ENCODE data around the gene MRAS. TPM values are rescaled to one million over a fixed set of nuclear protein-coding genes. Genes with fewer than 3 reads are reported as not detected.

Gene MRAS
- total and polyA plus RNA-seq, 2 of the 4 experiments (the other 2 are of a cell fraction), result 59.3 to 60.6 TPM

GRCh38 chr3:138366006-138366759, 17.8 kb downstream of the MRAS start:
- Histone ChIP-seq H3K9ac (ENCODE audit: low read depth, low read length) (no peak overlapping the region), H3K9me3 (ENCODE audit: control insufficient read depth, insufficient read depth, low read length) (no peaks in the 10 kb centered on the region), H2BK15ac (ENCODE audit: low read depth, low read length) (no peak overlapping the region), H4K5ac (ENCODE audit: low read depth, low read length) (no peak overlapping the region), H2AK9ac (replicated peaks; ENCODE audit: low read depth, low read length, poor library complexity) (no peak overlapping the region), H4K20me1 (ENCODE audit: insufficient read depth, low read length) (peaks cover 16% of the 10 kb centered on the region), H3K79me1 (ENCODE audit: low read depth in 1 of 2, low read length in 2 of 2) (peaks cover 11 to 39% of the 10 kb centered on the region in 2 experiments), H3K27ac (ENCODE audit: insufficient read depth, low read length) (no peak overlapping the region), H3K4me2 (ENCODE audit: low read depth, low read length) (no peak overlapping the region), H2BK20ac (ENCODE audit: low read depth, low read length) (no peak overlapping the region), H3K9me1 (ENCODE audit: insufficient read depth, low read length) (peaks cover 16% of the 10 kb centered on the region; the same call in 1 of the 2 replicates), H2BK5ac (ENCODE audit: low read depth, low read length, poor library complexity, severe bottlenecking) (no peak overlapping the region), H3K23ac (ENCODE audit: low read depth, low read length) (no peak overlapping the region), H3K56ac (ENCODE audit: extremely low read depth, insufficient read depth, low read length) (no peak overlapping the region), H3K36me3 (ENCODE audit: control insufficient read depth, insufficient read depth, low read length) (no peaks in the 10 kb centered on the region), H2AFZ (replicated peaks; ENCODE audit: low read length, poor library complexity) (no peak overlapping the region), H4K91ac (ENCODE audit: insufficient read depth, low read depth, low read length) (no peak overlapping the region), H2AK5ac (ENCODE audit: low read depth, low read length) (no peak overlapping the region), H4K8ac (ENCODE audit: low read depth in 2 of 2, low read length in 2 of 2) (no peak overlapping the region), H3K4ac (ENCODE audit: low read depth, low read length) (no peak overlapping the region), H2BK120ac (ENCODE audit: low read depth, low read length) (no peak overlapping the region), H3K18ac (ENCODE audit: low read depth, low read length) (no peak overlapping the region), H3K4me3 (ENCODE audit: insufficient read depth, low read depth, low read length) (no peak overlapping the region), H3K14ac (replicated peaks; ENCODE audit: low read depth, low read length) (no peak overlapping the region), H3K27me3 (ENCODE audit: control insufficient read depth, insufficient read depth, low read length) (no peaks in the 10 kb centered on the region), H3K4me1 (ENCODE audit: control insufficient read depth, insufficient read depth, low read length) (no peaks in the 10 kb centered on the region)
- TF ChIP-seq USF2 (IDR thresholded peaks at IDR 0.05; ENCODE audit: low read depth, low read length) (no peak), MXI1 (IDR thresholded peaks at IDR 0.05; ENCODE audit: borderline replicate concordance, low read depth, low read length) (no peak), RAD21 (IDR thresholded peaks at IDR 0.05; ENCODE audit: low read length) (no peak), RFX5 (IDR thresholded peaks at IDR 0.05; ENCODE audit: low read depth, low read length) (no peak), MAZ (IDR thresholded peaks at IDR 0.05; ENCODE audit: borderline replicate concordance, low read depth, low read length) (no peak), MAFK (IDR thresholded peaks at IDR 0.05; ENCODE audit: low read depth, low read length) (no peak), CTCF (conservative IDR thresholded peaks at IDR 0.05; ENCODE audit: low read depth, low read length) (no peak), BHLHE40 (IDR thresholded peaks at IDR 0.05; ENCODE audit: low read depth, low read length) (no peak), RCOR1 (IDR thresholded peaks at IDR 0.05; ENCODE audit: insufficient replicate concordance, low read length) (no peak), POLR2A (IDR thresholded peaks at IDR 0.05; ENCODE audit: low read depth, low read length) (no peak), FOS (IDR thresholded peaks at IDR 0.05; ENCODE audit: low read depth, low read length) (no peak), CEBPB (IDR thresholded peaks at IDR 0.05; ENCODE audit: low read depth, low read length) (no peak), ELK1 (IDR thresholded peaks at IDR 0.05; ENCODE audit: borderline replicate concordance, low read depth, low read length) (no peak), SMC3 (IDR thresholded peaks at IDR 0.05; ENCODE audit: low read depth, low read length) (no peak)
- dilution Hi-C loops (cut with HindIII; ENCODE audit: low sequenced_read_pairs, unreplicated experiment), result no loop called here
- no TSS peak for BruUV-seq (replicated peaks)
- ATAC-seq (ENCODE audit: low read depth) (no peak), DNase-seq (no peak)
- ChIA-PET POLR2A (ENCODE audit: unreplicated experiment) (no interaction called here), CTCF (no interaction called here)
- in situ Hi-C loops (cut with MboI; ENCODE audit: low sequenced_read_pairs), result no loop called here
- WGBS, 2 experiments (ENCODE audit: extremely low coverage in 2 of 2, insufficient read length in 1 of 2), result 100% methylated on average over 1 of the region's 8 CpGs; no CpG with 5 or more reads in 1 of the 2 experiments
- intact Hi-C loops (cut with micrococcal nuclease), result loop anchor here (1.0 kb wide), 1 partner anchor 10 kb away; no protein-coding TSS in a partner anchor
